Endothelial cell (in vitro differentiated cells): ENCODE measurements around the gene NR2F1-AS1. TPM values are rescaled to one million over a fixed set of nuclear protein-coding genes. Genes with fewer than 3 reads are reported as not detected.

Source experiments
- DNase-seq: peaks from one replicate; pipeline ENCODE4 v3.0.0; 2021; ENCODE audit warnings: low spot score
- H3K27ac Mint-ChIP-seq: one replicate; pipeline ENCODE4 v1.8.0; 2021; ENCODE audit warnings: mixed read lengths, inconsistent platforms; ENCODE audit not compliant: unreplicated experiment
- H3K27me3 Mint-ChIP-seq: one replicate; pipeline ENCODE4 v1.8.0; 2021; ENCODE audit warnings: mild to moderate bottlenecking, moderate library complexity, mixed read lengths, inconsistent platforms; ENCODE audit not compliant: unreplicated experiment
- H3K36me3 Mint-ChIP-seq: one replicate; pipeline ENCODE4 v1.8.0; 2021; ENCODE audit warnings: mild to moderate bottlenecking, low read depth, mixed read lengths, inconsistent platforms; ENCODE audit not compliant: unreplicated experiment
- H3K4me1 Mint-ChIP-seq: one replicate; pipeline ENCODE4 v1.8.0; 2021; ENCODE audit warnings: mild to moderate bottlenecking, mixed read lengths, inconsistent platforms; ENCODE audit not compliant: unreplicated experiment
- H3K4me3 Mint-ChIP-seq: one replicate; pipeline ENCODE4 v1.8.0; 2021; ENCODE audit warnings: mild to moderate bottlenecking, mixed read lengths, inconsistent platforms; ENCODE audit not compliant: unreplicated experiment
- H3K9me3 Mint-ChIP-seq: one replicate; pipeline ENCODE4 v1.8.0; 2021; ENCODE audit warnings: mixed read lengths, inconsistent platforms; ENCODE audit not compliant: unreplicated experiment
- CTCF ChIP-seq: fragments of 200-600 bp; sonication (generic); IDR thresholded peaks from one replicate; pipeline ENCODE4 v1.5.0; 2021; ENCODE audit warnings: antibody characterized with exemption; ENCODE audit not compliant: unreplicated experiment
- total RNA-seq: library from RNA; stranded (reverse); fragmentation: NEBNext Ultra II Directional; extraction: Animal tissue kit (Norgen Biotek cat#: 25700); gene quantifications from one replicate; pipeline ENCODE4 v1.2.1, GENCODE V29; 2021; ENCODE audit not compliant: unreplicated experiment

NR2F1-AS1 gene
- total RNA-seq, 1 donor from 2014 or later = 6.4 TPM

GRCh38 chr5:93431250-93431649 lies 149.8 kb downstream of the NR2F1-AS1 start:
- H3K27ac Mint-ChIP-seq = no peak overlapping the region
- no peak for TF ChIP-seq CTCF
- H3K9me3 Mint-ChIP-seq = no peaks in the 10 kb centered on the region
- no peak overlapping the region for H3K4me3 Mint-ChIP-seq
- no peaks in the 10 kb centered on the region for H3K36me3 Mint-ChIP-seq
- DNase-seq = no peak
- H3K27me3 Mint-ChIP-seq = no peaks in the 10 kb centered on the region
- peaks cover 3% of the 10 kb centered on the region for H3K4me1 Mint-ChIP-seq

GRCh38 chr5:93430673-93431199 lies 150.3 kb downstream of the NR2F1-AS1 start:
- H3K36me3 Mint-ChIP-seq = no peaks in the 10 kb centered on the region
- no peak for DNase-seq

GRCh38 chr5:93430118-93430517 lies 150.9 kb downstream of the NR2F1-AS1 start:
- DNase-seq = no peak
- Mint-ChIP-seq H3K36me3 (no peaks in the 10 kb centered on the region), H3K9me3 (no peaks in the 10 kb centered on the region), H3K27me3 (no peaks in the 10 kb centered on the region), H3K4me1 (peaks cover 7% of the 10 kb centered on the region), H3K27ac (no peak overlapping the region), H3K4me3 (no peak overlapping the region)
- no peak for TF ChIP-seq CTCF

More at GRCh38 chr5:93430673-93431199, 150.3 kb downstream of the NR2F1-AS1 start:
- TF ChIP-seq CTCF = no peak
- Mint-ChIP-seq H3K4me1 (peaks cover 3% of the 10 kb centered on the region), H3K27me3 (no peaks in the 10 kb centered on the region), H3K27ac (no peak overlapping the region), H3K4me3 (no peak overlapping the region), H3K9me3 (no peaks in the 10 kb centered on the region)

GRCh38 chr5:93428868-93429267 lies 152.2 kb downstream of the NR2F1-AS1 start:
- Mint-ChIP-seq H3K4me1 (peaks cover 11% of the 10 kb centered on the region), H3K27ac (no peak overlapping the region), H3K9me3 (no peaks in the 10 kb centered on the region), H3K27me3 (no peaks in the 10 kb centered on the region), H3K4me3 (no peak overlapping the region), H3K36me3 (no peaks in the 10 kb centered on the region)
- DNase-seq = no peak
- no peak for TF ChIP-seq CTCF

- Mint-ChIP-seq H3K36me3 (no peaks in the 10 kb centered on the region), H3K9me3 (no peaks in the 10 kb centered on the region), H3K4me1 (peaks cover 18% of the 10 kb centered on the region), H3K27ac (no peak overlapping the region), H3K27me3 (no peaks in the 10 kb centered on the region), H3K4me3 (no peak overlapping the region)
- no peak for TF ChIP-seq CTCF
- no peak for DNase-seq
Observed at GRCh38 chr5:93427316-93427715, 153.7 kb downstream of the NR2F1-AS1 start.
